ENCODE measurements around the gene PILRA. TPM values are rescaled to one million over a fixed set of nuclear protein-coding genes. Genes with fewer than 3 reads are reported as not detected.
"Not testable (repeated sequence)": the region's sequence is repeated elsewhere in the genome, so short reads cannot be mapped to it uniquely, and the experiment has no call there.

Gene PILRA
- total RNA-seq, 1 donor from 2014 or later: 2.3 TPM

DNA sequence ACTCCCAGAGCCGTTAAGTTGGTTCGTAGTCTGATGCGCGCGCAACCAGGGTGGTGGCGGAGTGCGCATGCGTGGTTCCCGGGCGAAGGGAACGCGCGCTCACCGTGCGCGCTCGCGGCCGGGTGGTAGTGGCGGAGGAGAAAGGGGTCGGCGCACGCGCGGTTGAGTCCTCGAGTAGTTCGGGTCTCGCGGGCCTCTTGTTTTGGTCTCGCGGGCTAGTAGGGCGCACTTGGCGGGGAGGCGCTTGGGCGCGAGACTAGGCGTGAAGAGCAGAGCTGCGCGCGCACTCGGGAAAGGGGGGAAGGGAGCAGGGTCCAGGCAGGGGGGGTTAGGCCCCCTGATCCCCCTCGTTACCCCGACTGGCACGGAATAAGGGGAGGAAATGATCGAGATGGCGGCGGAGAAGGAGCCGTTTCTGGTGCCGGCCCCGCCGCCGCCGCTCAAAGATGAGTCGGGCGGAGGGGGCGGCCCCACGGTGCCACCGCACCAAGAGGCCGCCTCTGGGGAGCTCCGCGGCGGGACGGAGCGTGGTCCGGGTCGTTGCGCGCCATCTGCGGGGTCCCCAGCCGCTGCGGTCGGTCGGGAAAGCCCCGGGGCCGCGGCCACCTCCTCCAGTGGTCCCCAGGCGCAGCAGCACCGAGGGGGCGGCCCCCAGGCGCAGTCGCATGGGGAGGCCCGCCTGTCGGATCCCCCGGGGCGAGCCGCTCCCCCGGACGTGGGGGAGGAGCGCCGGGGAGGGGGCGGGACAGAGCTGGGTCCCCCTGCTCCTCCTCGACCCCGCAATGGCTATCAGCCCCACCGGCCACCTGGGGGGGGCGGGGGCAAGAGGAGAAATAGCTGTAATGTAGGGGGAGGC, 56.6 kb downstream of the PILRA start, which contains the start of gene MEPCE:
Gene MEPCE, plus strand, starts transcription at position 195 of the 856 bp plus-strand sequence. Its CDS starts 188 bp downstream, at position 383.
- intact Hi-C loops (cut with DNase I): no loop called here
- peak; percentile 95 for DNase-seq (ENCODE audit: low spot score)

DNA sequence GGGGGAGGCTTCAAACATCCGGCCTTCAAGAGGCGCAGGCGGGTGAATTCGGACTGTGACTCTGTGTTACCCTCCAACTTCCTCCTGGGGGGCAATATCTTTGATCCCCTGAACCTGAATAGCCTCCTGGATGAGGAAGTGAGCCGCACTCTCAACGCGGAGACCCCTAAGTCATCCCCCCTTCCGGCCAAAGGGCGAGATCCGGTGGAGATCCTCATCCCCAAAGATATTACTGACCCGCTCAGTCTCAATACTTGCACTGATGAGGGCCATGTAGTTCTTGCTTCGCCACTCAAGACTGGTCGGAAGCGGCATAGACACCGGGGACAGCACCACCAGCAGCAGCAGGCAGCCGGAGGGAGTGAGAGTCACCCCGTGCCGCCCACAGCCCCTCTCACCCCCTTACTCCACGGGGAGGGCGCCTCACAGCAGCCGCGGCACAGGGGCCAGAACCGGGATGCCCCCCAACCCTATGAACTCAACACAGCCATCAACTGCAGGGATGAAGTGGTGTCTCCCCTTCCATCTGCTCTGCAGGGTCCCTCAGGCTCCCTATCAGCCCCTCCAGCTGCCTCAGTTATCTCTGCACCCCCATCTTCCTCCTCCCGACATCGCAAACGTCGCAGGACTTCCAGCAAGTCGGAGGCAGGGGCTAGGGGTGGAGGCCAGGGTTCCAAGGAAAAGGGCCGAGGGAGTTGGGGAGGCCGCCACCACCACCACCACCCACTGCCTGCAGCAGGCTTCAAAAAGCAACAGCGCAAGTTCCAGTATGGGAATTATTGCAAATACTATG, 57.4 kb downstream of the PILRA start:
- intact Hi-C loops (cut with DNase I): no loop called here
- no peak for DNase-seq (ENCODE audit: low spot score)

DNA sequence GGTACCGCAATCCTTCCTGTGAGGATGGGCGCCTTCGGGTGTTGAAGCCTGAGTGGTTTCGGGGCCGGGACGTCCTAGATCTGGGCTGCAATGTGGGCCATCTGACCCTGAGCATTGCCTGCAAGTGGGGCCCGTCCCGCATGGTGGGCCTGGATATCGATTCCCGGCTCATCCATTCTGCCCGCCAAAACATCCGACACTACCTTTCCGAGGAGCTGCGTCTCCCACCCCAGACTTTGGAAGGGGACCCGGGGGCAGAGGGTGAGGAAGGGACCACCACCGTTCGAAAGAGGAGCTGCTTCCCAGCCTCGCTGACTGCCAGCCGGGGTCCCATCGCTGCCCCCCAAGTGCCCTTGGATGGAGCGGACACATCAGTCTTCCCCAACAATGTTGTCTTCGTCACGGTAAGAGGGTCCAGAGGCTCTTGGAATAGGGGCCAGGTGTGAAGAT, 58.0 kb downstream of the PILRA start:
- intact Hi-C loops (cut with DNase I): no loop called here
- DNase-seq (ENCODE audit: low spot score): no peak

DNA sequence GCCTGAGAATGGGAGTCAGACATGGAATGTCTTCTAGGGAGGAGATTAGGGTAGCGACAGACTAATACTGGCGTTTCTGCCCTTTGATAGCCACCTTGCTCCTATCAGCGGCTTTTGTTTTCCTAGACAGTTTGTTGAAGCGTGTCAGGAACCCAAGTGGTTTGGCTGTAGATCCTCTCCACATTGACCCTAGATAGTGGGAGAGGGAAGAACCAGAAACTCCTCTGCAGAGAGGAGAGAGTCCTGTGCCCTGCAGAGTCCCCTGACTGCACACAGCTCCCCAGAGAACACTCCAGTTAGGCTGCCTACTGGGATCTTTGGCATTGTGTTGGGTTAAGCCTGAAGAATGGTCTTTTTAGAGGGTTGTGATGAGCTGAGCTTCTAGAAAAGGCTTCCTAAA, 58.8 kb downstream of the PILRA start:
- intact Hi-C loops (cut with DNase I): no loop called here
- no peak for DNase-seq (ENCODE audit: low spot score)

DNA sequence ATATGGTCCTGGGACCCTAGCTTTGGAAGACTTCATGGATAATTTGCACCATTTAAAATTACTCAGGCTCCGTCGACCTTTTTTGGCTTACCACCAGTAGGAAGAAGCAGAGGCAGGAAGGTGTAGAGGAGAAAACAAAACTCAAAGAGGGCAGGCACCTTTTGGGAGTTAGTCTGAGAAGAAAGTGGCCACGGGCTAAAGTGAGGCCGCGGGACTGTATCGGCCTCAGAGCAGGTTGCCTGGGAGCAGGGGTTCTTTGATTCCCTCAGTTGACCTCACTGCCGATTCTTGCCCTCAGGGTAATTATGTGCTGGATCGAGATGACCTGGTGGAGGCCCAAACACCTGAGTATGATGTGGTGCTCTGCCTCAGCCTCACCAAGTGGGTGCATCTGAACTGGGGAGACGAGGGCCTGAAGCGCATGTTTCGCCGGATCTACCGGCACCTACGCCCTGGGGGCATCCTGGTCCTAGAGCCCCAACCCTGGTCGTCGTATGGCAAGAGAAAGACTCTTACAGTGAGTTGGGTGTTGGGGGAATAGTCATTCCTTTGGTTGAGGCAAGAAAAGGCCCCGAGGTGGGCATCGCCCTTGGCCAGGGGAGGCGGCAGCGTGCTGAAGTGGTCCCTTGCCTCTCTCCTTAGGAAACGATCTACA, 59.5 kb downstream of the PILRA start:
- intact Hi-C loops (cut with DNase I): no loop called here
- no peak for DNase-seq (ENCODE audit: low spot score)

DNA sequence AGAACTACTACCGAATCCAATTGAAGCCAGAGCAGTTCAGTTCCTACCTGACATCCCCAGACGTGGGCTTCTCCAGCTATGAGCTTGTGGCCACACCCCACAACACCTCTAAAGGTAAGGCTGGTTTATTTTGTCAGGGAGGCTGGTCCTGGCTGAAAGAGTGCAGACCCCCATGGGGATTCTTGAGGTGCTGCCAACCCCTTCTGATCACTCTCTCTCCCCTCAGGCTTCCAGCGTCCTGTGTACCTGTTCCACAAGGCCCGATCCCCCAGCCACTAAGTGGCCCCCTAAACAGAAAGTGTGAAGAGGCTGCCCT, 59.9 kb downstream of the PILRA start:
- DNase-seq (ENCODE audit: low spot score): no peak
- intact Hi-C loops (cut with DNase I): no loop called here

DNA sequence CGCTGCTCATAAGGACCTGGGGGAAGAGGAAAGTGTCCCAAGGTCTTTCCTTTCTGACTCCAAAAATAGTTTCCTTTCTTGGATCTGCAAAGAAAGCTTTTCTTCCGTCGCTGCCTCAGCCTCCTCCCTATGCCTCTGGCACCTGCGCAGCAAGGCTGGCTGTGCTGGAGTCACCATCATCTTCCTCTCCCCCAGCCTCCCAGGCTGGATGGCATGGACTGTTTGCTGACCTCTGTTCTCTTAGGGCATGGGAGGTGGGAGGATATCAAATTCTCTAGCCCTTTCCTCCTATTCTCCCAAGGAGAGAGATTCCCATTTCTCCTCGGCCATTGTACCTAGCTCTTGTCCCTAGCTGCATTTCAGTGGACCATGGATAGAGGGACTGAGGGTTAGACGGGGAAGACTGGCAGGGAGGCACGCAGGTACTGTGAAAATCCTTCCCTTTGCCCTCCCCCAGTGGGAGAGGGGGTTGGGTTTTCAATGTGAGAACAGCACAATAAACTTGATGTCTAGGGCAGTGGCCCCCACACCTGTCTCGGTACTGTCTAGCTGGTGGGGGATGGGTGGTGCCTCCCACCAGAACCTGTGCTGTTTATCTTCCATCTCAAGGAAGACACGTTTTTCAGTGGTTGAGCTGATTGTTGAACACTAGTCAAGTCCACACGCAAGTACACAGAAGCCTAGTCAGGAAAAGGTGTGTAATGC, 60.5 kb downstream of the PILRA start:
- intact Hi-C loops (cut with DNase I): no loop called here
- no peak for DNase-seq (ENCODE audit: low spot score)

DNA sequence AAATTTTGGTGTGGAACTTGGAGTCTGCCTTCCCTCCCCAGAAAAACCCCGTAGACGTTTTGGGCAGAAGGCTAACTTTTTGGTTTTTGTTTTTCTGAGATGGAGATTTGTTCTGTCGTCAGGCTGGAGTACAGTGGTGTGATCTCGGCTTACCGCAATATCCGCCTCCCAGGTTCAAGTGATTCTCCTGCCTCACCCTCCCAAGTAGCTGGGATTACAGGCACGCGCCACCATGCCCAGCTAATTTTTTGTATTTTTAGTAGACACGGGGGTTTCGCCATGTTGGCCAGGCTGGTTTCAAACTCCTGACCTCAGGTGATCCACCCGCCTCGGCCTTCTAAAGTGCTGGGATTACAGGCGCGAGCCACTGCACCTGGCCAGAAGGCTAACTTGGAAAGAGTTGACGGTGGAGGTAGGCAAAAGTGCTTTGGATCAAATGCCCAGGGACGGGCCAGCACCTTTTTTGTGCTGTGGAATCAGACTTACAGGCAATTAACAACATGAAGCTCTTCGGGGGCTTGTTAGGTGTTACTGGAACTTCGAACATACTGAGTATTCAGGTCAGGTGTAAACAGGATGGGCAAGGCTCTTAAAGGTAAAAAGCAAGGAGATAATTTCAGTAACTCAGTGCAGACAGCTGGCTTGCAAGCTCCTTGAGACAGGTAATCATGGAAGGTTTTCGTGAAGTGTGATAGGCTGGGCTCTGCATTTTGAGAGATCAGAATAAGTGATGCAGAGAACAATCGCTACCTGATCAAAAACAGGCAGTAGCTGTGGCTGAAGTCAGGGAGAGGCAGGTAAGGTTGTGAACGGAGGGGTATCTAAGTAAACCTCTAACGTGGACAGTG, 61.2 kb downstream of the PILRA start:
- no peak for DNase-seq (ENCODE audit: low spot score)
- intact Hi-C loops (cut with DNase I): no loop called here

DNA sequence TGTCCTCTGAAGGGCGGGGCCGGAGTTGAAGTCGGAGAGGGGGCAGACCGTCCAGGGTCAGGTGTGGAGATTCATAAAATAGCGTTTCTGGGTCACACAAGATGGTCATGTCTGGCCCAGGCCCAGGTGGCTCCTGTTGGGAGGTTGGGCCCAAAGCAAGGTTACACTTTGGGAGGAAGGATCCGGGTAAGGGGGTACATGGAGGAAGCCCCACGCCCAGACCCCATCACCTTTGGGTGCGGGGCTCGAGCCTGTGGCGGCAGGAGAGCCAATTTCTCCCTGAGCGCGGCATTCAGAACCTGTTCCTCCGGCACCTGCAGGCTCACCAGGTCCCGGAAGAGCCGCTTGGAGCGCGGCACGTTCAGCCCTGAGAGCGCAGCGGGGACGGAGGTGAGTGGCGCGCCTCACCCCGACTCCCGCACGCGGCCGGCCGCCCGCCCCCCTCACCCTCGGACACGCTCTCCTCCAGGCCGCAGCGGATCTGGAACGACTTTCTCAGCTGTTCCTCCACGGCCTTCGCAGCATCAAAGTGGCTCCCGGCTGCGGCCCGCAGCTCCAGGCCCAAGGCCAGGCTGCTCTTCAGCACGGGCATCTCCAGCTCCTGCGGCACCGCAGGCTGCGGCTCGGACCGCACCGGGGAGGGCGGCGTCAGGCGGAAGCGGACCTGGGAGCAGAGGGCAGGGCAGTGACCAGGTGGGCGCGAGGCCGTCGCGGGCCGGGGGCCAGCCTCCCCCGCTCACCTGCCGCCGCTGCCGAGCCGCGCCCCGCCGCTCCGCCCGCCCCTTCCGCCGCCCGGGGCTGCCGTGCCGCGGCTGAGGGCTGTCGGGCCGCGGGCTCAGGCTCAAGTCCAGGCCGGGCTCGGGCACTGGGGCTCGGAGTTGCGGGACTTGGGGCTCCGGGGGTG, 62.4 kb downstream of the PILRA start:
- intact Hi-C loops (cut with DNase I): loop anchor here (1.0 kb wide), 1 partner anchor 7 kb away; the partner anchor contains the start of gene ZCWPW1
- DNase-seq (ENCODE audit: low spot score): no peak

DNA sequence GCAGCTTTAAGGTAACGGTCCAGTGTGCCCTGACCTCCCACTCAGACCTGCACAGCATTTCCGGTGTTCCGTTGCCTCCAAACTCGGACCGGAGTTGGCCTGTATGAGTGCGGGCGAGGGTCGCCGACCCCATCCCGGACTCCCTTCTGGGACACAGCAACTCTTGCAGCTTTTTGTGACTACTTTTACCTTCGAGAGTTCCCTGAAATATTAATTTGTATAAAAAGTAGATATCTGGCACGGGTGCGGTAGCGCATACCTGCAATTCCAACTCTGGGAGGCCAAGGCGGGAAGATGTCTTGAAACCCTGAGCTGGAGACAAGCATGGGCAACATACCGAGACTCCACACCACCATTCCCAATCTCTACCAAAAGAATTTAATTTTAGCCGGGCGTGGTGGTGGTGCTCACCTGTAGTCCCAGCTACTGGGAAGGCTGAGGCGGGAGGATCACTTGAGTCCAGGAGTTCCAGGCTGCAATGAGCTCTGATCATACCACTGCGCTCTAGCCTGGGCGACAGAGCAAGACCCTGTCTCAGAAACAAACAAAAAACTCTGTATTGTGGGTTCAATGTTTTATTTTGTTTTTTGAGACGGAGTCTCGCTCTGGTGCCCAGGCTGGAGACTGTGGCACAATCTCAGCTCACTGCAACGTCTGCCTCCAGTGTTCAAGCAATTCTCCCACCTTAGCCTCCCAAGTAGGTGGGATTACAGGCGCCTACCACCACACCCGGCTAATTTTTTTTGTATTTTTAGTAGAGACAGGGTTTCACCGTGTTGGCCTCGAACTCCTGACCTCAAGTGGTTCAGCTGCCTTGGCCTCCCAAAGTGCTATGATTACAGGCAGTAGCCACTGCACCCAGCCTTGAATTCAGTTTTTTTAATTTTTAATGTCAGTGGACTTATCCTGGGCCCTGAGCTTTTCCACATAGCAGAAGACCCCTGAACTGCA, 64.1 kb downstream of the PILRA start:
- DNase-seq (ENCODE audit: low spot score): no peak

DNA sequence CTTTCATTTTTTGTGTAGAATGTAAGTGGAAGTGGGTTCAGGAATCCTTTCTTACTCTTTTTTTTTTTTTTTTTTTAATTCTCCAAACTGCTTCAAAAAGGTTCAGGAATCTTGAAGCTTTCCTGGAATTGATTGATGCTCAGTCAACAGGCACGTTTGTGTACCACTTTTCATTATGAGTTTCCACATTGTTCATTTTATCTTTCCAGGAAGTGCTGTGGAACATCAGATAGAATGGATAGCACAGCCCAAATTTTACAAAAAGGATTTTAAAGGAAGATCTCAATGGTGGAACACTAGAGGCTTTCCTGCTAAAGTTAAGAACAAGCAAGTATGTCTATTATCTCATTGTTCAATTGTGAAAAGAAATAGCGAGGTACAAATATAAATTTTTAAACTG, 64.9 kb downstream of the PILRA start:
- intact Hi-C loops (cut with DNase I): no loop called here
- DNase-seq (ENCODE audit: low spot score): no peak

More for the DNA sequence above, 64.1 kb downstream of the PILRA start:
- intact Hi-C loops (cut with DNase I): no loop called here

DNA sequence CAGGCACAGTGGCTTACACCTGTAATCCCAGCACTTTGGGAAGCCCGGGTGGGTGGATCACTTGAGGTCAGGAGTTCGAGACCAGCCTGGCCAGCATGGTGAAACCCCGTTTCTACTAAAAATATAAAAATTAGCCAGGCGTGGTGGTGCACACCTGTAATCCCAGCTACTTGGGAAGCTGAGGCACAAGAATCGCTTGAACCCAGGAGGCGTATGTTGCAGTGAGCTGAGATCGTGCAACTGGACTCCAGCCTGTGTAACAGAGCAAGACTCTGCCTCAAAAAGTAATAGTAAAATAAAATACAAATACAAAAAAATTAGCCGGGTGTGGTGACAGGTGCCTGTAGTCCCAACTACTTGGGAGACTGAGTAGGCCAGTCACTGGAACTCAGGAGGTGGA, 65.4 kb downstream of the PILRA start:
- intact Hi-C loops (cut with DNase I); DNase-seq (ENCODE audit: low spot score): not testable (repeated sequence)

DNA sequence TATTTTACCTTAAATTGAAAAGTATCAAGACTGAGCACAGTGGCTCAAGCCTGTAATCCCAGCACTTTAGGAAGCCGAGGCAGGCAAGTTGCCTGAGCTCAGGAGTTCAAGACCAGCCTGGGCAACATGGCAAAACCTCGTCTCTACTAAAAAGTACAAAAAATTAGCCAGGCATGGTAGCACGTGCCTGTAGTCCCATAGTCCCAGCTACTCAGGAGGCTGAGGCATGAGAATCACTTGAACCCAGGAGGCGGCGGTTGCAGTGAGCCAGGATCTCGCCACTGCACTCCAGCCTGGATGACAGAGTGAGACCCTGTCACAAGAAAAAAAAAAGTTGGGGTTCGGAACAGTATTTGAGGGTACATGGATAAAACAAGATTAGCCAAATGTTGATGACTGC, 66.0 kb downstream of the PILRA start:
- intact Hi-C loops (cut with DNase I); DNase-seq (ENCODE audit: low spot score): not testable (repeated sequence)

DNA sequence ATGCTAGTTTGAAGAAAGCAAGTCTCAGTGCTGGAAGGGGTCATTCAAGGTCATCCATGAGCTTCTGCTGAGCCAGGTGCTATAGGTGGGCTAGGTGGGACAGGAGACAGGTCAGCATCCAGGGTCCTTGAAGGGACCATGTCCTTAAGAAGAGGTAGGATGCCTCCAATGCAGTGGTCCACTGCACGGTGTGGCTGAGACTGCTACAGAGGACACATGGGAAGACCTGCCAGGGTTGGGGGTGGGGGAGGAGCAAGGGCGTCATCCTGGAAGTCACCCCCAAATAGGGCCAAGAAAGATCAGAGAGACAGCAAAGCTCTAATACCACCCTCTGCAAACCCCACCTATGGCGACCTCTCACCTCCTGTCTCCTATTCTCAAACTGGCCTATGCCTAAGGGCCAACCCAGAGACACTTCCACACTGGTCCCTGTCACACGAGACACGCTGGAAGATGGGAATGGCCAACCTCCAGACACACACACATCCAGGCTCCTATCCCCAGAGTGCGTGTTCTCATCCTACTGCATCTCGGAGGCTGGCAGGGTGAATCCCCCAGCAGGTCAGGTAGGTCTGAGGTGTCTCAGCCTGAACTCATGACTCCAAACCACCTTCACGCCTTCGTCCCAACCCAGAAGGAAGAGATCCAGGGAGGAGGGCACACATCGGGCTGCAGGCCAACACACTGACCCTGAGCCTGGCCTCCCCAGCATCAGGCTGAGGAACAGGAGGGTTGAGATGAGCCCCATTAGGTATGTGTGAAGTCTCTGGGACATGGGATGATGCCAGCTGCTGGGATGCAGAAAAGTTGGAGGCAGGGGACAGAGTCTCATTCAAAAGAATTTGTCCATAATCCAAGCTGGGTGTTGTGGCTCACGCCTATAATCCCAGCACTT, 68.6 kb downstream of the PILRA start:
- intact Hi-C loops (cut with DNase I): no loop called here
- DNase-seq (ENCODE audit: low spot score): no peak

DNA sequence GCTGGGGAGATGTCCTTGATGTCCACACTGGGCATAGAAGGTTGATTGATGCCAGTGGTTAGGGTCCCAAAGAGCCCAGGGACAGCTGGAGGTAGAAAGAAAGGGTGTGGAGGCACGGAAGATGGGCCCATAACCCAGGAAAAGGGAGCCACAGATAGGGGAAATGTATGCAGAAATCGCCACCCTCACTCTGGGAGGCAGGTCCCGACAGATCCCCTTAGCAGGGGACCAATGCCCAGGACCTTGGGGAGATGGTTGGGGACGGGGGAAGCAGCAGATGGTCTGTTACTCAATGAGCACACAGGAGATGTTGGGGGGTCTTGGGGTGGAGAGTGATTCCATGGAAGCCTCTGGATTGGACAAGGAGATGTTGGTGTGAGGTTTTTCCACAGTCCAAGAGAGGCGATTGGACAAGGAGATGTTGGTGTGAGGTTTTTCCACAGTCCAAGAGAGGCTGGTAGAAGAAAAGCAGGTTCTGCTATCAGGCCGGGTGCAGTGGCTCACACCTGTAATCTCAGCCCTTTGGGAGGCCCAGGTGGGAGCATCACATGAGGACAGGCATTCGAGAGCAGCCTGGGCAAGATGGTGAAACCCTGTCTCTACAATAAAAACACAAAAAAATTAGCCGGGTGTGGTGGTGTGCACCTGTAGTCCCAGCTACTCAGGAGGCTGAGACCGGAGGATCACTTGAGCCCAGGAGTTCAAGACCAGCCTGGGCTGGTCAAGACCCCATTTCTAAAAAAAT, 70.0 kb downstream of the PILRA start:
- intact Hi-C loops (cut with DNase I): no loop called here
- peak; percentile 43 for DNase-seq (ENCODE audit: low spot score)
